ENCODE results near the gene PNPLA7.

DNA sequence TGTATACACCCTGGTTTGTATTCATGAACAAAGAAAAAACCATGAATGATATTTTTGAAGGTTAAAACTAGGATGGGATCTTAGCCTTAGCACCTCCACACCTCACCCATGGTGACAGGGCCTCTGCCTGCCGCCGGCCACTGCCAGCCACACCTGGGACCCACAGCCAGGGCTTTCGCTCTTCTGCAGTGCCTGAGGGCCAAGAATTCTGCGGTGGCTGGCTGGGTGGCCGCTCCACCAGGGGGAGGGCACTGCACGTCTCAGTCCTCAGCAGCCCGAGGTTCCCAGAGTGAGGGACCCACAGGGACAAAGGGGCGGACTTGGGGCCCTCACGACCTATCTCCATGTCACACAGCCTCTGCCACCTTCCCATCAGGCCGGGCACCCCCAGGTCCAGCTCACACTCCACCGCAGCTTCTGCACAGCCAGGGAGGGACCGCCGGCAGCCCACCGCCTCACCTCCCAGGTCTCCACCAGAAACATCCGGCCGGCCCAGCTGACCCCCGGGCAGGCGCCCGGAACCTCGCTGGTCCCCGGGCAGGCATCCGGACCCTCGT lies 134.1 kb downstream of the PNPLA7 start:
- TF ChIP-seq, protein P1, sequence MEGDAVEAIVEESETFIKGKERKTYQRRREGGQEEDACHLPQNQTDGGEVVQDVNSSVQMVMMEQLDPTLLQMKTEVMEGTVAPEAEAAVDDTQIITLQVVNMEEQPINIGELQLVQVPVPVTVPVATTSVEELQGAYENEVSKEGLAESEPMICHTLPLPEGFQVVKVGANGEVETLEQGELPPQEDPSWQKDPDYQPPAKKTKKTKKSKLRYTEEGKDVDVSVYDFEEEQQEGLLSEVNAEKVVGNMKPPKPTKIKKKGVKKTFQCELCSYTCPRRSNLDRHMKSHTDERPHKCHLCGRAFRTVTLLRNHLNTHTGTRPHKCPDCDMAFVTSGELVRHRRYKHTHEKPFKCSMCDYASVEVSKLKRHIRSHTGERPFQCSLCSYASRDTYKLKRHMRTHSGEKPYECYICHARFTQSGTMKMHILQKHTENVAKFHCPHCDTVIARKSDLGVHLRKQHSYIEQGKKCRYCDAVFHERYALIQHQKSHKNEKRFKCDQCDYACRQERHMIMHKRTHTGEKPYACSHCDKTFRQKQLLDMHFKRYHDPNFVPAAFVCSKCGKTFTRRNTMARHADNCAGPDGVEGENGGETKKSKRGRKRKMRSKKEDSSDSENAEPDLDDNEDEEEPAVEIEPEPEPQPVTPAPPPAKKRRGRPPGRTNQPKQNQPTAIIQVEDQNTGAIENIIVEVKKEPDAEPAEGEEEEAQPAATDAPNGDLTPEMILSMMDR (IDR thresholded peaks at IDR 0.05 in 4 of 5, conservative IDR thresholded peaks at IDR 0.05 in 1 of 5), result no peak
- no peak for TF ChIP-seq POLR2A (IDR thresholded peaks at IDR 0.05)

Measured in gastrocnemius medialis (tissue), 4 donors.